Peyer's patch (tissue), 4 donors: ENCODE measurements around the gene NARF.

Experiments
- POLR2A ChIP-seq, 2 donors: fragments of 450-650 bp; IDR thresholded peaks; one replicate each; pipeline ENCODE4 v1.5.1; 2017; ENCODE audit warnings: antibody characterized with exemption in 2 of 2, mild to moderate bottlenecking in 2 of 2, moderate library complexity in 2 of 2
- TF ChIP-seq, protein P1 (sequence below), 6 experiments: fragments of 450-650 bp in 4 of 6; fragments of 200-600 bp in 2 of 6; sonication (generic) in 1 of 6; IDR thresholded peaks; one replicate each; pipeline ENCODE4 v1.5.1; 2017 to 2019; ENCODE audit warnings: antibody characterized with exemption in 6 of 6, mild to moderate bottlenecking in 3 of 6, moderate library complexity in 1 of 6

DNA sequence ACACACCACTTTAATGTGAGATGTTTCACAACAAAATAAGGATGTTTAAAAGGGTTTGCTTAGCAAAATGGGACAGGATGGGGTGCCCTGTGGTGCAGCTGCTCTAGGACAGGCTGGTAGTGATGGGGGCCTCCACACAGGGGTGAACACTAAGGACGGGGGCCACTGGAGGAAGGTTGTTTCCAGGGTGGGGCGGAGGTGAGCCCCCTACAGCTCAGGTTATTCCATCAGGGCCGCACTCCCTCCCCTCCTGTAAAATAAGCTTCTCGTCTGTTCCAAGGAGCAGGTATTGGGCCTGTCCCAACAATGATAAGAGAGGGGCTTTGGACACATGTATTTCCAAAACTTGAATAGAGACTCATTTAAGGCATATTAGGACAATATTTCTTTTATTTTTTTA is 42.3 kb upstream of the NARF start:
- TF ChIP-seq, protein P1, sequence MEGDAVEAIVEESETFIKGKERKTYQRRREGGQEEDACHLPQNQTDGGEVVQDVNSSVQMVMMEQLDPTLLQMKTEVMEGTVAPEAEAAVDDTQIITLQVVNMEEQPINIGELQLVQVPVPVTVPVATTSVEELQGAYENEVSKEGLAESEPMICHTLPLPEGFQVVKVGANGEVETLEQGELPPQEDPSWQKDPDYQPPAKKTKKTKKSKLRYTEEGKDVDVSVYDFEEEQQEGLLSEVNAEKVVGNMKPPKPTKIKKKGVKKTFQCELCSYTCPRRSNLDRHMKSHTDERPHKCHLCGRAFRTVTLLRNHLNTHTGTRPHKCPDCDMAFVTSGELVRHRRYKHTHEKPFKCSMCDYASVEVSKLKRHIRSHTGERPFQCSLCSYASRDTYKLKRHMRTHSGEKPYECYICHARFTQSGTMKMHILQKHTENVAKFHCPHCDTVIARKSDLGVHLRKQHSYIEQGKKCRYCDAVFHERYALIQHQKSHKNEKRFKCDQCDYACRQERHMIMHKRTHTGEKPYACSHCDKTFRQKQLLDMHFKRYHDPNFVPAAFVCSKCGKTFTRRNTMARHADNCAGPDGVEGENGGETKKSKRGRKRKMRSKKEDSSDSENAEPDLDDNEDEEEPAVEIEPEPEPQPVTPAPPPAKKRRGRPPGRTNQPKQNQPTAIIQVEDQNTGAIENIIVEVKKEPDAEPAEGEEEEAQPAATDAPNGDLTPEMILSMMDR (IDR thresholded peaks at IDR 0.05): no peak
- no peak for TF ChIP-seq POLR2A (IDR thresholded peaks at IDR 0.05)
